ENCODE results near the gene PROM2. TPM values are rescaled to one million over a fixed set of nuclear protein-coding genes. Genes with fewer than 3 reads are reported as not detected.

The PROM2 gene
- total and polyA plus RNA-seq, 4 donors: 0.11 to 1.1 (median 0.24) TPM

- TF ChIP-seq YY1 (IDR thresholded peaks at IDR 0.05): no peak
- no peak for TF ChIP-seq RAD21 (IDR thresholded peaks at IDR 0.05)
- TF ChIP-seq HNF4G (IDR thresholded peaks at IDR 0.05): no peak
- TF ChIP-seq RXRA (IDR thresholded peaks at IDR 0.05): no peak
These were observed 26.2 kb downstream of the PROM2 start (continued) for GRCh38 chr2:95300450-95300849.

- Histone ChIP-seq H3K27ac (ENCODE audit: low read depth in 1 of 2, low read length in 2 of 2) (no peak overlapping the region), H3K27me3 (ENCODE audit: control insufficient read depth in 4 of 4, insufficient read depth in 4 of 4, low read length in 3 of 4) (no peaks in the 10 kb centered on the region), H3K4me3 (ENCODE audit: low read depth in 1 of 3, low read length in 3 of 3) (no peak overlapping the region), H3K4me1 (ENCODE audit: control insufficient read depth in 4 of 4, insufficient read depth in 4 of 4, low read length in 3 of 4) (peaks cover 7 to 19% (median 17%) of the 10 kb centered on the region in 4 donors), H3K36me3 (ENCODE audit: control insufficient read depth in 4 of 4, insufficient read depth in 3 of 4, low read depth in 1 of 4, low read length in 3 of 4) (no peaks in the 10 kb centered on the region), H3K9me3 (ENCODE audit: control insufficient read depth in 4 of 4, low read length in 3 of 4) (no peaks in the 10 kb centered on the region), H3K9ac (ENCODE audit: low read depth in 1 of 2, low read length in 2 of 2) (no peak overlapping the region)
- WGBS: 90% methylated on average over 4 of the region's 4 CpGs
- TF ChIP-seq TAF1 (conservative IDR thresholded peaks at IDR 0.05) (no peak), FOXA2 (IDR thresholded peaks at IDR 0.05) (no peak), JUND (IDR thresholded peaks at IDR 0.05) (no peak), CTCF (IDR thresholded peaks at IDR 0.05; ENCODE audit: low read depth, low read length, missing input control) (no peak), ZBTB33 (IDR thresholded peaks at IDR 0.05) (no peak), HNF4G (IDR thresholded peaks at IDR 0.05) (no peak), GABPA (IDR thresholded peaks at IDR 0.05 in 1 of 2, conservative IDR thresholded peaks at IDR 0.05 in 1 of 2) (no peak), FOXA1 (IDR thresholded peaks at IDR 0.05) (no peak), RAD21 (IDR thresholded peaks at IDR 0.05) (no peak), EGR1 (IDR thresholded peaks at IDR 0.05; ENCODE audit: low read depth in 2 of 2) (no peak), ATF3 (IDR thresholded peaks at IDR 0.05) (no peak), NR2F2 (IDR thresholded peaks at IDR 0.05) (no peak), RXRA (IDR thresholded peaks at IDR 0.05) (no peak), MAX (IDR thresholded peaks at IDR 0.05) (no peak), SP1 (IDR thresholded peaks at IDR 0.05) (no peak), REST (IDR thresholded peaks at IDR 0.05) (no peak)
- no peak for DNase-seq (ENCODE audit: low spot score)
These were observed 26.9 kb downstream of the PROM2 start for GRCh38 chr2:95301186-95301585.

All from liver (tissue), 9 donors.